MM.1S (cell line): Measurements from ENCODE around the gene FRMPD2.

Source experiments
- CTCF ChIP-seq: fragments of 300-600 bp; sonication (generic); IDR thresholded peaks from 2 replicates; pipeline ENCODE4 v1.5.1; 2016; ENCODE audit warnings: antibody characterized with exemption, low read length, mixed read lengths
- EZH2 ChIP-seq: fragments of 300-600 bp; sonication (generic); optimal IDR thresholded peaks from 2 replicates; pipeline ENCODE3; 2017; ENCODE audit warnings: low read depth, mild to moderate bottlenecking, antibody characterized with exemption, low read length, mixed read lengths
- EZH2phosphoT487 ChIP-seq: fragments of 300-600 bp; sonication (generic); IDR thresholded peaks from 2 replicates; pipeline ENCODE4 v1.6.1; 2018; ENCODE audit warnings: antibody characterized with exemption, low read length

GRCh38 chr10:48251152-48251524 is 23.4 kb downstream of the FRMPD2 start:
- TF ChIP-seq CTCF (no peak), EZH2 (no peak), EZH2phosphoT487 (no peak)
